NCI-H446 (cell line): ENCODE measurements around the gene PRKAR2B.
A peak's percentile ranks its signal among the peaks of the same experiment; 100 is the strongest.
"Not testable (repeated sequence)": the region's sequence is repeated elsewhere in the genome, so short reads cannot be mapped to it uniquely, and the experiment has no call there.

Source experiments
- DNase-seq, 2 experiments: peaks; one replicate each; lab custom pipeline; 2025; lab: John Stamatoyannopoulos, UW

PRKAR2B gene

DNA sequence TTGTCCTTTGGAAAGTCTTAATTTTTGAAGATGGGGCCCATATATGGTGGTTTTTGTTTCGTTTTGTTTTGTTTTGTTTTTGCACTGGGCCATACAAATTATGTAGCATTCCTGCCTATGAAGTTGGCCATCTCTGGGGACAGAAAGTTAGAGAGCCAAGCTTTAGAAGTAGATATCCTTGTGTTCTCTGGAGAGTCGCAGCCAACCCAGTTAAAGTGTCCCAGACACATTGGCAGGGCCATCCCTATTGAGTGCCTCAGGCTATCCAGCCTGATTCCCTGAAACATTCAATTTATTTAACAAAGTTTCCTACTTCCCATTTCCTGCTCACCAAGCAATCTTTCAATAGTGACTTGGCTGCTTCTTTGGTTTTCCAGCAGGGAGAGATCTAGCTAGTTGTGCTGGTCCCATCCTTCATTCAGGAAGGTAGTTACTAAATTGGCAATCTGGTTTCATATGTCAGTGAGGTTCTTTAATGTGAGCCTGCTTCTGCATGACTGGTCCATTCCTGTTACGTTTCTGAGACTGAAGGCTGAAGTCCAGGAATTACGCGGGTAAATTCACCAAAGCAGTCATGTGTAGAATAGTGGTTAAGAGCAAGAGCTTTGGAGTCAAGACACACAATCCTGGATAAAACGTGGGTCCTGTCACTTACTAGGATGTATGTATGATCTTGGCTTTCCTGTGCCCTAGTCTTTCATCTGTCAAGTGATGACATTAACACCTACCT lies 75.0 kb downstream of the PRKAR2B start:
- DNase-seq, result peak; percentile 52 to 74

DNA sequence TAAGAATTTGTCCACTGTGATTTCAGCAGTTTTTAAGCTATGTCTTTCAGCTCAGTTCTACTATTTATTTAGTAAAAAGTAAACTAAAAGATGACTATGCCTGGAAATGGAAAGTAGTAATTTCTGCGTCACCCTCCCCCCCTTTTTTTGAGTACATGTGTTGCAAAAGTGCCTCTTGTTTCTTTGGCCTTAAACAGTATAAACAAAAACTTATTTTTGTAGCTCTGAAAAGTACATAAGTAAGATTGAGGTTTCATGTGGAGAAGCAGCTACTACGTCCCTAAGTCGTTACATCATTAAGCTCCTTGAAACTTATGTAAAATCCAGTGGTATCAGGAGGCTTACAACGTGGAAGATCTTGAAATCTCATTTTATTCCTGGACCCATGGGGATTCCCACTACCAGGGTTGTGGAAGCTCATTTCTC lies 78.0 kb downstream of the PRKAR2B start:
- DNase-seq, result no peak

DNA sequence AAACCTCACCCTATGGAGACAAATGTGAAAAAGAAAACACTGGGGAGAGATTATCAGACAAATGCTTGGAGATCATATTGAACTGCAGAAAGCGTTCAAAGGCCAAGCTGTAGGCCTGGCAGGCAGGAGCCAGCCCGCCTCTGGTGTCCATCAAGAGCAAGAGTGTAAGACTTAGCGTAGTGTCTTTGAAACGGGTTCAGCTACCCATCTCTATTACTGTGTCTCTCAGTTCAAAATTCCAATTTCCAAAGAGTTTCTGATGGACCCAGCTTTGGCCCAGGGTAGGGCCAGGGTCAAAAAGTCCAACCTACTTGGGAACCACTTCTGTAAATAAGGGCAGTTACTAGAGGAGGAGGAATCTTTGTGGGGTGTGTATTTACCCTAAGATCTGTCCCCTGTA lies 78.9 kb downstream of the PRKAR2B start:
- DNase-seq, result no peak

DNA sequence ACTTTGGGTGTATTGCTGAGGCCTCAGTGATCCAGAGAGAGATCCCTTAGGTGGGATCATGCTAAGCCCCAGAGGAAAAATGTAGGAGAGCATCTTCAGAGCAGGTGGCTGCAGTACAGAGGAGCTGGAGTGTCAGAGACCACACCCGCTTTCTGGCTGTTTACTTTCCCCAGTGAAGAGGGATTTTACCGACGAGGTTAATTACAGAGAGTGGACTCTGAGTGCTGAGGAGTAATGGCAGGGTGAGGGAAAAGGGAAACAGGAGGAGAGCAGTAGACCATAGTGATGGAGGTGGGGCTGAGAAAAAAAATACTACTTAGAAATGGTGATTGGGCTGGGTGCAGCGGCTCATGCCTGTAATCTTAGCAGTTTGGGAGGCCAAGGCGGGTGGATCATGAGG lies 81.0 kb downstream of the PRKAR2B start:
- no peak for DNase-seq

DNA sequence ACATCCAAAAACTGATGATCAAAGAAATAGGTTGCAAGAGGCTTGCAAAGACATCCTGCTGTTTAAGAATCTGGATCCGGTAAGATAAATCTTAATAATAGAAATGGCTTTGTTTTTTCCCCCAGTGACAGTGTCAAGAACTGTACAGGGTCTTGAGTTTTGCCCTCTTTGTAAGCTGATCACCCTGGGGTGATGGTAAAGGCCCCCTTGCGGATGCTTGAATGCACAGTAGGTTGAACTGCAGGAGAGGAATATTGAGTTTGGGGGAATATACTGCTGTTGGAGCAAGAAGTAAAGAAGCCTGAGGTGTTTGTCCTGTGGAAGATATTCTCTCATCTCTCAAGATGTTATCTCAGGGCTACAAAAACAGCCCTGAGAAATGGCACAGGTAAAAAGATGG lies 83.7 kb downstream of the PRKAR2B start:
- no peak for DNase-seq

DNA sequence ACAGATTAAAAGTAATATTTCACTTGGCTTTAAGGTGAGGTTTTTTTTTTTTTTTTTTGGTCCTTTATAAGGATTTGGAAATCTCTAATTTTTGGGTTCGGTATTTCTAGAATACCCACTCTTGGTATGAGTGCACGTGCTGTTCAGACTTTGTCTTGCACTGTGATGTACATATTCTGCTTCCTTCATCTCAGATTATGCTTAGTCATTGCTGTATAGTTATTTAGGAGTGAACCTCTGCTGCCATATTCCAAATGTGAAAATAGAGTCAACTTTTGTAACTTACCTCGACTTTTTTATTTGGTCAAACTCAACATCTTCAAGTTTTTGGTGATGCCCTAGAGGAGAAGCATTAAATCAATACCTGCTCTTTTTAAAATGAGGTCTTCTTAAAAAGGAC lies 84.2 kb downstream of the PRKAR2B start:
- no peak for DNase-seq

DNA sequence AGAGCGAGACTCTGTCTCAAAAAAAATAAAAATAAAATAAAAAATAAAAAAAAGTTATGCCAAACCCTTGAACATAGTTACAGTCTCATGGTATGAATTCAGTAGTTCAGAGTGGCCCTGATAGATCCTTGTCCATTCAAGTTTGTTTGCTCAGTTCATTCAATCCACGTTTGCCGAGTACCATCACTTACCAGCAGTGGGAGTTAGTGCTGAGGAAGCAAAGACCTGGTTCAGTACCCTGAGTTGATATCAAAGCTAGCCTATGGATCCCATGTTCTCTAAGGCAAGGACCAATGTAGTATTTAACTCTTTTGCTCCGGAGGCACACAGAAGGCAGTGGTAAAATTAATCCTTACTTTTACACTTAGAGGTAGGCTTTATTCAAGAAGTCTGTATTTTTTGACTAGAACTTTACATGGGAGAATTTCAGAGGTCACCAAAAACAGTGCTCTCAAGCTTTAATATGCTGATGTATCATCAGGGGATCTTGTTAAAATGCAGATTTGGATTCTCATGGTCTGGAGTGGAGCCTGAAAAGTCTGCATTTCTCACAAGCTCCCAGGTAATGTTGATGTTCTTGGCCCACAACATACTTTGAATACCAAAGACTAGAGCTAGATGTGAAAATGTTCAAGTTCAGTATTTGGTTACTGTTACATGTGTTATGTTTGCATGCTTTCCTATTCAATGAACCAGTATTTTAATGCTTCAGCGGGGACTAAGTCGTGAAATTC lies 86.1 kb downstream of the PRKAR2B start:
- no peak for DNase-seq

DNA sequence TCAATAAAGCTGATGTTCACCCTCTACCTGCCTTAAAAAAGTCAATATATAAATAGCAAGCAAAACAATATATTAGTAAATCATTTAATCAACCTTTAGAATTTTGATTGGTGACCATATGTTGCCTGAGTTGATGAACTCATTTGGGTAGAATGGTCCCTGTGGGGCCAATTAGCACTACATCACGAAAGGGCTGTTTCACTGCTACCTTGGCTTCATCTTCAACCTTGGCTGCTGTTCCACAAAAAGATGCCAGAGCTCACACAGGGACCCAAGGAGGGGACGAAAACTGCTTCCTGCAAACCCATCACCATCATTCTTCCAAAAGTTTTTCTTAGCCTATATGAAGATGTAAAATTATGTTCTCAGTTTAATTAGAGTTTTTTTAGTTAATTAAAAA lies 88.9 kb downstream of the PRKAR2B start:
- peak; percentile 79 to 80 for DNase-seq

DNA sequence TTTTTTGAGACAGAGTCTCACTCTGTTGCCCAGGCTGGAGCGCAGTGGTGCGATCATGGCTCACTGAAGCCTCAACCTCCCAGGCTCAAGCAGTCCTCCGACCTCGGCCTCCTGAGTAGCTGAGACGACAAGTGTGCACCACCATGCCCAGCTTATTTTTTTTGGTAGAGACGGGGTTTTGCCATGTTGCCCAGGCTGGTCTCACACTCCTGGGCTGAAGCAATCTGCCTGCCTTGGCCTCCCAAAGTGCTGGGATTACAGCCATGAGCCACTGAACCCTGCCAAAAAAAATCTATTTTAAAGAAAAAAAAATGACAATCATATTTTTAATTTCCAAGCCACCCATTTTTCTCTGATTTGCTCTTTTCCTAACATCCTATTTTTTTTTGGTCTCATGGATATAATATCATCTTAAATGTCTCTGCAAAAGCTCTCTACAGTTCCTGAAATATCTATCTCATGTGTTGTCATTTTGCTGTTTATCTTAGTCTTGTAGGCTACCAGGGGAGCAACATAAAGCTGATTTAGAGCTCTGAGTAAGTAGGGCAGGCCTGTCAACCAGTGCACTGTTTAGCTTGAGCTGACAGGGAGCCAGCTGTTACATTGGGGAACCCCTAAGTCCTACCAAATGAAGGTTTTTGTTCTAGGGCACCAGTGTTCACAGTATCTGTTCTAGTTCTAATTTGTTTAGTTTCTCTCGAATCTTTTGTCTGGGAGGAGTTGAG lies 94.4 kb downstream of the PRKAR2B start:
- DNase-seq, result peak in 1 of 2 experiments; percentile 61

DNA sequence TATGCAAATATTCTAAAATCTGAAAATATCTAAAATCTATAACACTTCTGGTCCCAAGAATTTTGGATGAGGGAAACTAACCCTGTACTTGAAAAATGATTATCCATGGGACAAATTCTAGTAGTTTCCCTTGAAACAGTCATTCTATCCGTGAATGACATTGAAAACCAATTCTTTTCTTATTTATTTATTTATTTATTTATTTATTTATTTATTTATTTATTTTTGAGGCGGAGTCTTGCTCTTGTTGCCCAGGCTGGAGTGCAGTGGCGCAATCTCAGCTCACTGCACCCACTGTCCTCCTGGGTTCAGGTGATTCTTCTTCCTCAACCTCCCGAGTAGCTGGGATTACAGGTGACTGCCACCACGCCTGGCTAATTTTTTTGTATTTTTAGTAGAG lies 99.4 kb downstream of the PRKAR2B start:
- DNase-seq, result not testable (repeated sequence)

DNA sequence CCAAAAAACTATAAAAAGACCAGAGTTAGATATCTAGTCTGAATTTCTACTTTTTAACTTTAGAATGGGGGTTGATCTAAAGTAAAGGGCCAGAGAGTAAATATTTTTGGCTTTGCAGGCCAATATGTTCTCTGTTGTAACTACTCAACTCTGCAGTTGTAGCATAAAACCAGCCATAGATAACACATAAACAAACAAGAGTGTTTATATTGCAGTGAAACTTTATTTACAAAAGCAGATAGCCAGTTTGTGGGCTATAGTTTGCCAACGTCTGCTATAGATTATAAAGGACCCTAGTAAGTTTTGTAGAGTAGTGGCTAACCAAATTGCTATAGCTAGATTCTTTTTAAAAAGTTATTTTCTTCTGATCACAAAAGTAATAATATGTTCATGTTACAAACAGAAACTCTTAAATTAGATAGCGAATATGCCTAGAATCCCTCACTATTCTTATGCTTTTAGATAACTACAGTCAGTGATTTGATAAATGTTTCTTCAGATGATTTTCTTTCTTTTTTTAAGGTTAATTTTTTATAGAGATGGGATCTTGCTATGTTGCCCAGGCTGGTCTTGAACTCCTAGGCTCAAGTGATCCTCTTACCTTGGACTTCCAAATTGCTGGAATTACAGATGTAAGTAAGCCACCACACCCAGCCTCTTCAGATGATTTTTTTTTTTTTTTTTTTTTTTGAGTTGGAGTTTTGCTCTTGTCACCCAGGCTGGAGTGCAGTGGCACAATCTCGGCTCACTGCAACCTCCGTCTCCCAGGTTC lies 100.7 kb downstream of the PRKAR2B start:
- no peak for DNase-seq

DNA sequence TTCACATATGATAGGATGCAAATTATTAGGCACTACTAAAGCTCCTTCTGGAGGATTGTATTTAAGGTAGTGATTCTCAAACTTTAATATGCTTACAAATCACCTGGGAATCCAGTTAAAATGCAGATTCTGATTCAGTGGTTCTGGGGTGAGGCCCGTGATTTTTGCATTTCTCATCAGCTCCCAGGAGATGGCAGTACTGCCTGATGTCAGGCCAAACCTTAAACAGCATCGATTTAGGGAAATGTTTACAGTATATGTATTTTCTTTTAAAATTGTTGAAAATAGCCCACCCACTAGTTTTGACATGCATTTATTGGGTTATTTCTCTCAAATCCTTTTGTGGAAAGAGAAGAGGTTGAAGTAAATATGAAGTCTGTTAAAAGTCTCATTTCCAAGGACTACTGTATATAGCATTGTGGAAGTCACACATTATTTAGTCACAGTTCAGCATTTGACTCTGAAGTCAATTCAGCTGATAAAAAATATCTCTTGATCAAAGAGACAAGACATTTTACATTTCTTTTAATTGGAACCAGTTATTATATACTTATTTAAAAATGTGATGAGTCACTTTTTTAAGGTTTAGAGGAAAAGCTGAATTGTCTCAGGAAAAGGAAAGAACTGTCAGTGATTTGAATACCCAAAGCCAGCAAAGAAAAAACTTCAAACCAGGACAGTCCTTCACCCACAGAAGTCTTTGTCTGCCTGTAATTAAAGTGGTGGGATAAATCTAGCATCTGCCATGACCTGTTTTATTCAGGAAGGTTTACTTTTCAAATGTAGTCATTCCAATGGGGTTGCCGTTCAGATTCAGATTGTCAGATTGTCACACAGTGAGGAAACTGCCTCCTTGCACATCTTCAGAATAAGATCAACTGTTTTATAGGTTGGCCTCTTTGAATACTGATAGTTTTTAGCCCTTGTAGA lies 103.2 kb downstream of the PRKAR2B start:
- peak; percentile 10 to 17 for DNase-seq

DNA sequence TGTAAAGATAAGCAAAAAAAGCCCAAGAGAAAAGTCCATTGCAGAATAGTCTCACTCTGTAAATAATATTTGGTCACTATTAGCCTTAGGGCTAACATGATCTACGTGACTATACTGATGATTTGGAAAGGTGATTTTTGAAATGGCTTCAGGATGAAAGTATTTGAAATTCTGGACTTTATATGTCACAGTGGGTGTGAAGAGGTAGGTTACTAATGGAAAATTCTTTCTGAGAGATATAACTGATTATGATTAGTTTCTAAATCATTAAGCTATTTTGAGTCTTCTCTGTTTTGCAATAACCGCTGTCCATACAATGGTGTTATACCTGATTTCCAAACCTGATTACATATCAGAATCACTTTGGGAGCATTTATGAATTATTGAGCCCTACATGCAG lies 104.2 kb downstream of the PRKAR2B start:
- no peak for DNase-seq

DNA sequence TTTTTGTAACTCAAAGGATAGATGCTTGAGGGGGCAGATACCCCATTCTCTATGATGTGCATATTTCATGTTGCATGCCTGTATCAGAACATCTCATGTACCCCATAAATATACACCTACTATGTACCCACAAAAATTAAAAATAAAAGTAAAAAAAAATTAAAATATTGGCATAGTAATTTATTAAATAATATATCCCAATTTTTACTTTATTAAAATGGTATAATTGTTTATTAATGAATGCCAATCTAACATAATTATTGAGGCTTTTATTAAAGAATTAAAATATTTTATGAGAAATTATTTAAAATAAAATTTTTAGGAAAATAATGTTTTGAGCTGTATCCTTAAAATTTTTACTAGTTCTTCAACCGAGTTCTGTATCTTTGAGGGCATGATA lies 105.4 kb downstream of the PRKAR2B start:
- no peak for DNase-seq

DNA sequence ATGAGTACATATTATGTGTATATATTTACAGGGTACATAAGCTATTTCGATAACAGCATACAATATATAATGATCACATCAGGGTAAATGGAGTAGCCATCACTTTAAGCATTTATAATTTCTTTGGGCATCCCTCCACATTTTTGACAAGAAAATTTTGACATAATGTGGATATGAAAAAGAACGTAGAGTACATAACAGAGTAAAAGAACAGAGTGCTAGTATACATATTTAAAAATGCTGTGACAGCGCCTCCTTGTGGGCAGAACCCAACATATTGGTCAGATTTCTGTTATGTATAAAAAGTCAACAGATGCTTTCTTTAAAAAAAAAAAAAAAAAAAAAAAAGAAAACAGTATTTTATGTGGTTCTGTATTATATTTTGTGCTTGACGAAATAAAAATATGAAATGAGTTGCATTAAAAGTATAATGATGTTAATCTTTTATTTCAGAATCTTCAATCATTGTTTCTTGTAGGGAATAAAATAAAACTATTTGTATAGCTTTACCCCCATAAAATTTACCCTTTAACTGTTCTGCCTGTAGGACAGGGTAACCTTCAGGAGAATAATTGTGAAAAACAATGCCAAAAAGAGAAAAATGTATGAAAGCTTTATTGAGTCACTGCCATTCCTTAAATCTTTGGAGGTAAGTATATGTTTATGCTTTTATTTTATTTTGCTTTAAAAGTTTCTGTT lies 106.0 kb downstream of the PRKAR2B start:
- peak; percentile 51 to 70 for DNase-seq

DNA sequence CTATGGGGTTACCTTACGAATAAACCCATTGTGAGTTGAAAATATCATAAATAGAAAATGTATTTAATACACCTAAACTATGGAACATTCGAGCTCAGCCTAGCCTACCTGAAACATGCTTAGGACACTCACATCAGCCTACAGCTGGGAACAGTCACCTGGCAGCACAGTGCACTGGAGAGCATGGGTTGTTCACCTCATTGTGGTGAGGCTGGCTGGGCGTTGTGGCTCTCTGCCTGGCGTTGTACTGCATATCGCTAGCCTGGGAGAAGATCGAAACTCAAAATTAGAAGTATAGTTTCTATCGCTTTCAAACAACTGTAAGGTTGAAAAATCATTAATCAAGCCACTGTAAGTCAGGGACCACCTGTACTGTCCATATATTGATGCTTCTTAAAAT lies 107.0 kb downstream of the PRKAR2B start:
- no peak for DNase-seq

DNA sequence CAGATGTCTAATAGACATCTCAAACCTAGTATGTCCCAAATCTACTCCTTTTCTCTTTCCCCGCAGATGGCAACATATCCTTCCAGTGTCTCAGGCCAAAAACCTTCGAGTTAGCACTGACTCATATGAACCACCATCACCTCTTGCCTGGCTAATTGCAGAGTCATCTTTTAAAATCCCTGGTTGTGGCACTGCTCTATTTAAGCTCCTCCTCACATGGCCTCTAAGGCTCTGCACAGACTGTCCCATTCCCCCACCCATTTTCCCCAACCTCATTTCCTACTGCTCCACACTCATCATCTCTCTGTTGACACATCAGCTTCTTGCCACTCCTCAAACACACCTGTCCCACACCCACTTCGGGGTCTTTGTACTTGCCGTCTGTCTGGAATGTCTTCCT lies 107.5 kb downstream of the PRKAR2B start:
- no peak for DNase-seq

DNA sequence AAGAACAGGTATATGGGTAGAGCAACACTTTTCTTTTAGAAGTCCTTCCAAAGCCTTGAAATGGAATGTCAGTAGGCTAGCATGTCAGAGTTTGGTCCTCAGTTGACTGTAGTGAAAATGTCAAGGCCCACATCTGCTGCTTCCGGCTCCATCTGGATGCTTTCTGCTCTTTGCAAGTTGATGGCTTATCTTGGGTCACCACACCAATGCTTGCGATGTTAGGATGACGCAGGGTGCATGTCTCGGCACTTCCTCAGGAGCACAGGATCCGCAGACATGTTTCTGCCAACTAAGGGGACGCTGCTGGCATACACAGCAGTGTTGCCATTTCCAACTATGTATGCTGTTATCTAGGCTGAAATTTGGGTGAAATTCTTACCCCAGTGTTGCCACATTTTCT lies 110.3 kb downstream of the PRKAR2B start:
- no peak for DNase-seq

DNA sequence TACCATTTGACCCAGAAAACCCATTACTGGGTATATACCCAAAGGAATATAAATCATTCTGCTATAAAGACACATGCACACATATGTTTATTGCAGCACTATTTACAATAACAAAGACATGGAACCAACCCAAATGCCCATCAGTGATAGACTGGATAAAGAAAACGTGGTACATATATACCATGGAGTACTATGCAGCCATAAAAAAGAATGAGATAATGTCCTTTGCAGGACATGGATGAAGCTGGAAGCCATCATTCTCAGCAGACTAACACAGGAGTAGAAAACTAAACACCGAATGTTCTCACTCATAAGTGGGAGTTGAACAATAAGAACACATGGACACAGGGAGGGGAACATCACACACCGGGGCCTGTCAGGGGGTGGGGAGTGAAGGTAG lies 111.2 kb downstream of the PRKAR2B start:
- DNase-seq, result not testable (repeated sequence)

DNA sequence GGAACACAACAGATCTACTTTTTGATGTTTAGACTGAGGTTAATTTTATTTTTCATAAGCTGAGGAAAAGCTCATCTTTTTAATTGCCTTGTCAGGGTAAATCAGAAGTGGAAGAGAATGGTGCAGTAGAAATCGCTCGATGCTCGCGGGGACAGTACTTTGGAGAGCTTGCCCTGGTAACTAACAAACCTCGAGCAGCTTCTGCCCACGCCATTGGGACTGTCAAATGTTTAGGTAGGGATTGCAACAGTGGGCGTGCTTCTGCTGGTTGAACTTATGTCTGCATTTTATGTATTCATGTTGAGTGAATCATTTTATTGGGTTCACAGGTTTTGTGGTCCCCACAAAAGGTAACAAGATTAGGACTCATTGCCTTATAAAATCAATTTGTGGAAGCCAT lies 112.6 kb downstream of the PRKAR2B start:
- DNase-seq, result no peak
